Adrenal gland (tissue), 12 donors: ENCODE measurements around the gene HS3ST3A1. TPM values are rescaled to one million over a fixed set of nuclear protein-coding genes. Genes with fewer than 3 reads are reported as not detected.

Experiments used
- DNase-seq, 7 donors: peaks; one replicate each; pipeline ENCODE4 v3.0.0-alpha.2; 2019 to 2020
- H3K27ac ChIP-seq, 5 donors: fragments of 200-600 bp; sonication (generic) in 4 of 5; 1 replicate in 3 of 5; 2 replicates in 2 of 5; pipeline versions ENCODE4 v1.5.1 to v1.8.0; 2016 to 2020; ENCODE audit warnings: mild to moderate bottlenecking in 1 of 5
- H3K27me3 ChIP-seq: fragments of 200-600 bp; 2 replicates; pipeline ENCODE4 v1.8.0; 2021
- H3K36me3 ChIP-seq, 2 donors: fragments of 200-600 bp; replicated peaks in 1 of 2; 1 replicate in 1 of 2; 2 replicates in 1 of 2; pipeline versions ENCODE4 v1.5.1 to v1.8.0; 2018 to 2022
- H3K4me1 ChIP-seq, 2 donors: fragments of 200-600 bp; replicated peaks in 1 of 2; 1 replicate in 1 of 2; 2 replicates in 1 of 2; pipeline versions ENCODE4 v1.5.1 to v1.8.0; 2018 to 2021
- H3K4me3 ChIP-seq, 4 donors: fragments of 200-600 bp; sonication (generic) in 3 of 4; one replicate each; pipeline ENCODE4 v1.5.1; 2016 to 2018
- H3K9me3 ChIP-seq, 3 donors: fragments of 200-600 bp; sonication (generic) in 1 of 3; replicated peaks in 1 of 3; 1 replicate in 2 of 3; 2 replicates in 1 of 3; pipeline versions ENCODE4 v1.5.1 to v1.8.0; 2016 to 2021
- POLR2A ChIP-seq, 2 donors: fragments of 450-650 bp; IDR thresholded peaks; one replicate each; pipeline ENCODE4 v1.6.1; 2017; ENCODE audit warnings: antibody characterized with exemption in 2 of 2, mild to moderate bottlenecking in 2 of 2, moderate library complexity in 1 of 2
- WGBS, 4 donors: extraction: QIAGEN DNeasy Blood & Tissue Kit in 2 of 4; methylation state at CpG; one replicate each; pipeline versions ENCODE4 v1.1.5 to v1.1.7; 2013 to 2017; 5-methylcytosine and 5-hydroxymethylcytosine counted together
- intact Hi-C, 2 donors: fragments of 100-400 bp; cut with DNase I; formaldehyde crosslinking; loops; one replicate each; pipeline versions ENCODE4 v1.14.1 to v1.15.0; 2022 to 2023
- polyA plus RNA-seq, 3 donors: library from polyadenylated mRNA; stranded (reverse); fragments of 200-250 nt in 2 of 3; fragments of 350-450 nt in 1 of 3; fragmentation: Illumina TruSeq in 1 of 3; extraction: RNeasy Lipid Tissue Mini Kit (QIAGEN cat#74804) in 1 of 3; gene quantifications; one replicate each; pipeline ENCODE4 v1.2.3, GENCODE V29; 2013 to 2014
- total RNA-seq, 9 donors: library from RNA; depleted of rRNA in 4 of 9; stranded (reverse); fragments of >200 nt in 4 of 9; fragments of 120-200 nt in 1 of 9; fragmentation: NEBNext Ultra II Directional in 1 of 9; extraction: Animal tissue kit (Norgen Biotek cat#: 25700) in 1 of 9; gene quantifications; one replicate each; pipeline versions ENCODE4 v1.1.0 to v1.2.4, GENCODE V29; 2013 to 2023
- TF ChIP-seq, protein P1 (sequence below), 6 experiments: fragments of 450-650 bp in 4 of 6; fragments of 200-600 bp in 2 of 6; sonication (generic) in 1 of 6; IDR thresholded peaks; 1 replicate in 5 of 6; 2 replicates in 1 of 6; pipeline versions ENCODE4 v1.5.1 to v1.8.0; 2016 to 2021; ENCODE audit warnings: antibody characterized with exemption in 6 of 6, mild to moderate bottlenecking in 2 of 6, moderate library complexity in 1 of 6
- donor health status: healthy with polysubstance abuse.
- donor health status: Bipolar disorder and iron deficiency.
- donor health status: DM: yes; HTN: yes; CAD: no.
- donor health status: DM: no; HTN: no; CAD: no.
- donor health status: DM: no; HTN: no; CAD: no.
- donor health status: DM: yes; HTN: yes; CAD: no.

HS3ST3A1 gene
- total and polyA plus RNA-seq, 12 donors = 0.09 to 22.7 (median 4.0) TPM

- H3K4me1 ChIP-seq = peaks cover 0 to 12% of the 10 kb centered on the region in 2 donors
- H3K36me3 ChIP-seq = no peaks in the 10 kb centered on the region
- no peak overlapping the region for H3K4me3 ChIP-seq
- TF ChIP-seq, protein P1, sequence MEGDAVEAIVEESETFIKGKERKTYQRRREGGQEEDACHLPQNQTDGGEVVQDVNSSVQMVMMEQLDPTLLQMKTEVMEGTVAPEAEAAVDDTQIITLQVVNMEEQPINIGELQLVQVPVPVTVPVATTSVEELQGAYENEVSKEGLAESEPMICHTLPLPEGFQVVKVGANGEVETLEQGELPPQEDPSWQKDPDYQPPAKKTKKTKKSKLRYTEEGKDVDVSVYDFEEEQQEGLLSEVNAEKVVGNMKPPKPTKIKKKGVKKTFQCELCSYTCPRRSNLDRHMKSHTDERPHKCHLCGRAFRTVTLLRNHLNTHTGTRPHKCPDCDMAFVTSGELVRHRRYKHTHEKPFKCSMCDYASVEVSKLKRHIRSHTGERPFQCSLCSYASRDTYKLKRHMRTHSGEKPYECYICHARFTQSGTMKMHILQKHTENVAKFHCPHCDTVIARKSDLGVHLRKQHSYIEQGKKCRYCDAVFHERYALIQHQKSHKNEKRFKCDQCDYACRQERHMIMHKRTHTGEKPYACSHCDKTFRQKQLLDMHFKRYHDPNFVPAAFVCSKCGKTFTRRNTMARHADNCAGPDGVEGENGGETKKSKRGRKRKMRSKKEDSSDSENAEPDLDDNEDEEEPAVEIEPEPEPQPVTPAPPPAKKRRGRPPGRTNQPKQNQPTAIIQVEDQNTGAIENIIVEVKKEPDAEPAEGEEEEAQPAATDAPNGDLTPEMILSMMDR (IDR thresholded peaks at IDR 0.05) = no peak
- no peak for TF ChIP-seq POLR2A (IDR thresholded peaks at IDR 0.05)
- no peak overlapping the region for H3K27ac ChIP-seq
- whole genome bisulfite sequencing, 4 donors = 78 to 88% (median 83%) methylated on average over 3 of the region's 3 CpGs
- no peak for DNase-seq
- intact Hi-C loops = loop anchor here in 1 of 2 donors (10.0 kb wide), 1 partner anchor 249 kb away; no protein-coding TSS in a partner anchor
- H3K9me3 ChIP-seq = no peaks in the 10 kb centered on the region
- no peaks in the 10 kb centered on the region for H3K27me3 ChIP-seq
These were observed 17.6 kb downstream of the HS3ST3A1 start for GRCh38 chr17:13583996-13584700.

- TF ChIP-seq, protein P1 (IDR thresholded peaks at IDR 0.05) = no peak
- no peak for TF ChIP-seq POLR2A (IDR thresholded peaks at IDR 0.05)
- H3K36me3 ChIP-seq = no peaks in the 10 kb centered on the region
- peaks cover 0 to 12% of the 10 kb centered on the region in 2 donors for H3K4me1 ChIP-seq
- H3K27ac ChIP-seq = no peak overlapping the region
- DNase-seq = no peak
- intact Hi-C loops = loop anchor here in 1 of 2 donors (10.0 kb wide), 1 partner anchor 248 kb away; no protein-coding TSS in a partner anchor
- no peaks in the 10 kb centered on the region for H3K27me3 ChIP-seq
- no peaks in the 10 kb centered on the region for H3K9me3 ChIP-seq
- 72 to 81% (median 75%) methylated on average over 9 of the region's 9 CpGs for WGBS, 4 donors
- H3K4me3 ChIP-seq = no peak overlapping the region
These were observed 18.8 kb downstream of the HS3ST3A1 start for GRCh38 chr17:13582776-13583547.

- TF ChIP-seq POLR2A (IDR thresholded peaks at IDR 0.05) = no peak
- TF ChIP-seq, protein P1 (IDR thresholded peaks at IDR 0.05) = no peak
- Histone ChIP-seq H3K9me3 (no peaks in the 10 kb centered on the region), H3K36me3 (no peaks in the 10 kb centered on the region), H3K4me1 (peaks cover 0 to 12% of the 10 kb centered on the region in 2 donors), H3K4me3 (no peak overlapping the region), H3K27ac (no peak overlapping the region), H3K27me3 (no peaks in the 10 kb centered on the region)
- DNase-seq = no peak
- WGBS, 4 donors = 2 to 4% (median 2%) methylated on average over 3 of the region's 3 CpGs
- intact Hi-C loops = loop anchor here in 1 of 2 donors (10.0 kb wide), 1 partner anchor 247 kb away; no protein-coding TSS in a partner anchor
These were observed 19.8 kb downstream of the HS3ST3A1 start for GRCh38 chr17:13581925-13582324.

DNA sequence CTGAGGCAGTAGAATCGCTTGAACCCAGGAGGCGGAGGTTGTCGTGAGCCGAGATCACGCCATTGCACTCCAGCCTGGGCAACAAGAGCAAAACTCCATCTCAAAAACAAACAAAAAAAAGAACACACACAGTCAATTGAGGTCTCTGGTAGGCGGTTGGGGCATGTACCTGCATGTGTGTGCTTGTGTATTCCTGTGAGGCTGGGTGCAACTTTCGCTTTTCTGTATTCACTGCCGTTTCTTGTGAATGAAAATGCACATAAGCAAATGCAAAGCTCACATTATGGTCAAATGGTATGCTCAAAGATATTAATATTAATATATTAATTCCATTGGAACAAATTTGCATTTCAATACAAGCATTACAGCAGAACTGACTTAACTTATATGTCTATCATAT, 20.9 kb downstream of the HS3ST3A1 start:
- intact Hi-C loops = loop anchor here in 1 of 2 donors (10.0 kb wide), 1 partner anchor 246 kb away; no protein-coding TSS in a partner anchor
- DNase-seq = no peak
- Histone ChIP-seq H3K9me3 (no peaks in the 10 kb centered on the region), H3K36me3 (no peaks in the 10 kb centered on the region), H3K27ac (no peak overlapping the region), H3K4me1 (peaks cover 0 to 12% of the 10 kb centered on the region in 2 donors), H3K27me3 (peaks cover 2% of the 10 kb centered on the region), H3K4me3 (no peak overlapping the region)
- WGBS, 4 donors = 93 to 98% (median 97%) methylated on average over 8 of the region's 8 CpGs
- TF ChIP-seq, protein P1 (IDR thresholded peaks at IDR 0.05) = no peak
- TF ChIP-seq POLR2A (IDR thresholded peaks at IDR 0.05) = no peak
